ENCODE results near the gene LZIC. TPM values are rescaled to one million over a fixed set of nuclear protein-coding genes. Genes with fewer than 3 reads are reported as not detected.
A peak's percentile ranks its signal among the peaks of the same experiment; 100 is the strongest.

Gene LZIC
- total and polyA plus RNA-seq, 2 of the 13 experiments (the other 11 are each of a cell fraction or from before 2014, with no cell fraction given) = 25.2 to 71.8 TPM

- no peak for TF ChIP-seq MTA3 (CRISPR knock-in tag; IDR thresholded peaks at IDR 0.05)
- TF ChIP-seq MTA1 (CRISPR knock-in tag; IDR thresholded peaks at IDR 0.05; ENCODE audit: borderline replicate concordance) = peak; percentile 65; the same call in 1 of the 2 replicates
- peak; percentile 31; the same call in 1 of the 2 replicates for TF ChIP-seq MYC (CRISPR knock-in tag; IDR thresholded peaks at IDR 0.05; ENCODE audit: borderline replicate concordance)
- TF ChIP-seq ISL2 (CRISPR knock-in tag; IDR thresholded peaks at IDR 0.05) = no peak
- no peak for TF ChIP-seq PAF1 (CRISPR knock-in tag; IDR thresholded peaks at IDR 0.05)
- TF ChIP-seq, protein P1, sequence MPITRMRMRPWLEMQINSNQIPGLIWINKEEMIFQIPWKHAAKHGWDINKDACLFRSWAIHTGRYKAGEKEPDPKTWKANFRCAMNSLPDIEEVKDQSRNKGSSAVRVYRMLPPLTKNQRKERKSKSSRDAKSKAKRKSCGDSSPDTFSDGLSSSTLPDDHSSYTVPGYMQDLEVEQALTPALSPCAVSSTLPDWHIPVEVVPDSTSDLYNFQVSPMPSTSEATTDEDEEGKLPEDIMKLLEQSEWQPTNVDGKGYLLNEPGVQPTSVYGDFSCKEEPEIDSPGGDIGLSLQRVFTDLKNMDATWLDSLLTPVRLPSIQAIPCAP (CRISPR knock-in tag; IDR thresholded peaks at IDR 0.05; ENCODE audit: low read depth) = no peak
- no peak for TF ChIP-seq HMG20A (CRISPR knock-in tag; IDR thresholded peaks at IDR 0.05; ENCODE audit: borderline replicate concordance)
- no peak for TF ChIP-seq GFI1 (CRISPR knock-in tag; IDR thresholded peaks at IDR 0.05; ENCODE audit: borderline replicate concordance)
- TF ChIP-seq BCLAF1 (IDR thresholded peaks at IDR 0.05) = no peak
- TF ChIP-seq CHD4 (IDR thresholded peaks at IDR 0.05; ENCODE audit: borderline replicate concordance, low read length) = no peak
- peak; percentile 58; the same call in 1 of the 2 replicates for TF ChIP-seq SAP130 (CRISPR knock-in tag; IDR thresholded peaks at IDR 0.05; ENCODE audit: low read depth)
- TF ChIP-seq SMYD3 (CRISPR knock-in tag; IDR thresholded peaks at IDR 0.05) = no peak
- no peak for TF ChIP-seq ZFY (CRISPR knock-in tag; IDR thresholded peaks at IDR 0.05)
- TF ChIP-seq, protein P2, sequence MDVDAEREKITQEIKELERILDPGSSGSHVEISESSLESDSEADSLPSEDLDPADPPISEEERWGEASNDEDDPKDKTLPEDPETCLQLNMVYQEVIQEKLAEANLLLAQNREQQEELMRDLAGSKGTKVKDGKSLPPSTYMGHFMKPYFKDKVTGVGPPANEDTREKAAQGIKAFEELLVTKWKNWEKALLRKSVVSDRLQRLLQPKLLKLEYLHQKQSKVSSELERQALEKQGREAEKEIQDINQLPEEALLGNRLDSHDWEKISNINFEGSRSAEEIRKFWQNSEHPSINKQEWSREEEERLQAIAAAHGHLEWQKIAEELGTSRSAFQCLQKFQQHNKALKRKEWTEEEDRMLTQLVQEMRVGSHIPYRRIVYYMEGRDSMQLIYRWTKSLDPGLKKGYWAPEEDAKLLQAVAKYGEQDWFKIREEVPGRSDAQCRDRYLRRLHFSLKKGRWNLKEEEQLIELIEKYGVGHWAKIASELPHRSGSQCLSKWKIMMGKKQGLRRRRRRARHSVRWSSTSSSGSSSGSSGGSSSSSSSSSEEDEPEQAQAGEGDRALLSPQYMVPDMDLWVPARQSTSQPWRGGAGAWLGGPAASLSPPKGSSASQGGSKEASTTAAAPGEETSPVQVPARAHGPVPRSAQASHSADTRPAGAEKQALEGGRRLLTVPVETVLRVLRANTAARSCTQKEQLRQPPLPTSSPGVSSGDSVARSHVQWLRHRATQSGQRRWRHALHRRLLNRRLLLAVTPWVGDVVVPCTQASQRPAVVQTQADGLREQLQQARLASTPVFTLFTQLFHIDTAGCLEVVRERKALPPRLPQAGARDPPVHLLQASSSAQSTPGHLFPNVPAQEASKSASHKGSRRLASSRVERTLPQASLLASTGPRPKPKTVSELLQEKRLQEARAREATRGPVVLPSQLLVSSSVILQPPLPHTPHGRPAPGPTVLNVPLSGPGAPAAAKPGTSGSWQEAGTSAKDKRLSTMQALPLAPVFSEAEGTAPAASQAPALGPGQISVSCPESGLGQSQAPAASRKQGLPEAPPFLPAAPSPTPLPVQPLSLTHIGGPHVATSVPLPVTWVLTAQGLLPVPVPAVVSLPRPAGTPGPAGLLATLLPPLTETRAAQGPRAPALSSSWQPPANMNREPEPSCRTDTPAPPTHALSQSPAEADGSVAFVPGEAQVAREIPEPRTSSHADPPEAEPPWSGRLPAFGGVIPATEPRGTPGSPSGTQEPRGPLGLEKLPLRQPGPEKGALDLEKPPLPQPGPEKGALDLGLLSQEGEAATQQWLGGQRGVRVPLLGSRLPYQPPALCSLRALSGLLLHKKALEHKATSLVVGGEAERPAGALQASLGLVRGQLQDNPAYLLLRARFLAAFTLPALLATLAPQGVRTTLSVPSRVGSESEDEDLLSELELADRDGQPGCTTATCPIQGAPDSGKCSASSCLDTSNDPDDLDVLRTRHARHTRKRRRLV (CRISPR knock-in tag; IDR thresholded peaks at IDR 0.05) = no peak
- no peak for TF ChIP-seq MED8 (CRISPR knock-in tag; IDR thresholded peaks at IDR 0.05; ENCODE audit: insufficient replicate concordance)
- TF ChIP-seq, protein P3, sequence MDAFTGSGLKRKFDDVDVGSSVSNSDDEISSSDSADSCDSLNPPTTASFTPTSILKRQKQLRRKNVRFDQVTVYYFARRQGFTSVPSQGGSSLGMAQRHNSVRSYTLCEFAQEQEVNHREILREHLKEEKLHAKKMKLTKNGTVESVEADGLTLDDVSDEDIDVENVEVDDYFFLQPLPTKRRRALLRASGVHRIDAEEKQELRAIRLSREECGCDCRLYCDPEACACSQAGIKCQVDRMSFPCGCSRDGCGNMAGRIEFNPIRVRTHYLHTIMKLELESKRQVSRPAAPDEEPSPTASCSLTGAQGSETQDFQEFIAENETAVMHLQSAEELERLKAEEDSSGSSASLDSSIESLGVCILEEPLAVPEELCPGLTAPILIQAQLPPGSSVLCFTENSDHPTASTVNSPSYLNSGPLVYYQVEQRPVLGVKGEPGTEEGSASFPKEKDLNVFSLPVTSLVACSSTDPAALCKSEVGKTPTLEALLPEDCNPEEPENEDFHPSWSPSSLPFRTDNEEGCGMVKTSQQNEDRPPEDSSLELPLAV (CRISPR knock-in tag; conservative IDR thresholded peaks at IDR 0.05; ENCODE audit: low read depth) = no peak
- peak; percentile 26; the same call in 1 of the 2 replicates for TF ChIP-seq RXRA (CRISPR knock-in tag; IDR thresholded peaks at IDR 0.05)
Observed at GRCh38 chr1:9901148-9902059, 41.8 kb downstream of the LZIC start (continued).
